HepG2 (cell line): ENCODE data around the gene PGAP3. TPM values are rescaled to one million over a fixed set of nuclear protein-coding genes. Genes with fewer than 3 reads are reported as not detected.

Experiments used
- ARNTL ChIP-seq: sonication (generic); formaldehyde crosslinking; IDR thresholded peaks from 2 replicates; pipeline ENCODE4 v1.4.0; 2020; ENCODE audit warnings: mild to moderate bottlenecking, missing genetic modification reagents
- GATA4 ChIP-seq: sonication (generic); IDR thresholded peaks from 2 replicates; pipeline ENCODE4 v1.6.1; 2016; ENCODE audit warnings: antibody characterized with exemption, low read depth, borderline replicate concordance
- GATAD1 ChIP-seq: IDR thresholded peaks from 2 replicates; pipeline ENCODE4 v1.6.1; 2016; ENCODE audit warnings: missing genetic modification reagents, missing compliant biosample characterization
- HNRNPL ChIP-seq: fragments of 200-400 bp; formaldehyde crosslinking; IDR thresholded peaks from 2 replicates; pipeline ENCODE4 v1.6.1; 2017; ENCODE audit warnings: mild to moderate bottlenecking, low read depth, low read length
- HOXA7 ChIP-seq: sonication (generic); formaldehyde crosslinking; IDR thresholded peaks from 2 replicates; pipeline ENCODE4 v1.8.1; 2022; ENCODE audit warnings: mild to moderate bottlenecking, missing genetic modification reagents, moderate library complexity
- KDM2A ChIP-seq: sonication (generic); formaldehyde crosslinking; IDR thresholded peaks from 2 replicates; pipeline ENCODE4 v1.4.0; 2020; ENCODE audit warnings: low read depth, missing genetic modification reagents, borderline replicate concordance
- MED13 ChIP-seq: sonication (generic); formaldehyde crosslinking; IDR thresholded peaks from 2 replicates; pipeline ENCODE4 v1.5.0; 2020; ENCODE audit warnings: missing genetic modification reagents
- MEIS2 ChIP-seq: sonication (generic); formaldehyde crosslinking; IDR thresholded peaks from 2 replicates; pipeline ENCODE4 v1.9.0; 2021; ENCODE audit warnings: mild to moderate bottlenecking, missing genetic modification reagents
- SIX1 ChIP-seq: sonication (generic); formaldehyde crosslinking; IDR thresholded peaks from 2 replicates; pipeline ENCODE4 v1.4.0; 2020; ENCODE audit warnings: missing genetic modification reagents, borderline replicate concordance
- SMC3 ChIP-seq: IDR thresholded peaks from 2 replicates; pipeline ENCODE4 v1.6.1; 2011; ENCODE audit warnings: low read length, improper control_type of control experiment
- SNAPC2 ChIP-seq: sonication (generic); formaldehyde crosslinking; IDR thresholded peaks from 2 replicates; pipeline ENCODE4 v1.8.1; 2022; ENCODE audit warnings: mild to moderate bottlenecking, missing genetic modification reagents
- SP2 ChIP-seq: sonication (generic); formaldehyde crosslinking; IDR thresholded peaks from 2 replicates; pipeline ENCODE4 v1.5.1; 2020; ENCODE audit warnings: mild to moderate bottlenecking, missing genetic modification reagents
- TBX2 ChIP-seq: sonication (generic); formaldehyde crosslinking; IDR thresholded peaks from 2 replicates; pipeline ENCODE4 v1.5.0; 2020; ENCODE audit warnings: missing genetic modification reagents, mild to moderate bottlenecking, borderline replicate concordance
- TCF12 ChIP-seq, 2 experiments: fragments of 450-650 bp in 1 of 2; sonication (generic) in 1 of 2; formaldehyde crosslinking in 1 of 2; IDR thresholded peaks; 2 replicates each; pipeline versions ENCODE4 v1.6.1 to v1.8.0; 2017 to 2022; ENCODE audit warnings: antibody characterized with exemption in 1 of 2, mild to moderate bottlenecking in 1 of 2, missing genetic modification reagents in 1 of 2, moderate library complexity in 1 of 2
- ZFP41 ChIP-seq: sonication (generic); formaldehyde crosslinking; IDR thresholded peaks from 2 replicates; pipeline ENCODE4 v1.4.0; 2020; ENCODE audit warnings: mild to moderate bottlenecking, missing genetic modification reagents, borderline replicate concordance
- ZFP62 ChIP-seq: sonication (generic); formaldehyde crosslinking; IDR thresholded peaks from 2 replicates; pipeline ENCODE4 v1.4.0; 2020; ENCODE audit warnings: missing genetic modification reagents
- ZNF317 ChIP-seq: sonication (generic); formaldehyde crosslinking; IDR thresholded peaks from 2 replicates; pipeline ENCODE4 v1.5.0; 2020; ENCODE audit warnings: mild to moderate bottlenecking, missing genetic modification reagents
- ZNF468 ChIP-seq: sonication (generic); formaldehyde crosslinking; IDR thresholded peaks from 2 replicates; pipeline ENCODE4 v1.8.0; 2022; ENCODE audit warnings: mild to moderate bottlenecking, moderate library complexity, missing genetic modification reagents
- ZNF709 ChIP-seq: sonication (generic); formaldehyde crosslinking; IDR thresholded peaks from 2 replicates; pipeline ENCODE4 v1.5.0; 2020; ENCODE audit warnings: mild to moderate bottlenecking, missing genetic modification reagents
- polyA plus RNA-seq, 8 experiments: library from polyadenylated mRNA; depleted of rRNA in 3 of 8; stranded (reverse) in 7 of 8; unstranded in 1 of 8; fragments of >200 nt; fragmentation: Illumina TruSeq in 4 of 8; extraction: Trizol in 4 of 8; gene quantifications; 2 replicates each; pipeline versions ENCODE4 v1.2.1 to v1.2.3, GENCODE V29; 2011 to 2016; ENCODE audit warnings: low read depth in 4 of 8, missing spikeins in 1 of 8, mixed read lengths in 1 of 8; ENCODE audit not compliant: insufficient read depth in 1 of 8
- total RNA-seq, 5 experiments: library from RNA; depleted of rRNA; stranded (reverse); fragments of >200 nt; fragmentation: Illumina TruSeq; extraction: Trizol; gene quantifications; 2 replicates each; pipeline ENCODE4 v1.2.3, GENCODE V29; 2016; ENCODE audit warnings: low read depth in 1 of 5
- TF ChIP-seq, protein P1 (sequence below): sonication (generic); formaldehyde crosslinking; IDR thresholded peaks from 2 replicates; pipeline ENCODE4 v1.4.0; 2020; ENCODE audit warnings: missing genetic modification reagents, borderline replicate concordance
- TF ChIP-seq, protein P2 (sequence below): sonication (generic); formaldehyde crosslinking; IDR thresholded peaks from 2 replicates; pipeline ENCODE4 v1.4.0; 2020; ENCODE audit warnings: missing genetic modification reagents
- TF ChIP-seq, protein P3 (sequence below): IDR thresholded peaks from 2 replicates; pipeline ENCODE4 v1.6.1; 2016; ENCODE audit warnings: missing biosample characterization, missing genetic modification reagents, low read depth

The PGAP3 gene
- total and polyA plus RNA-seq, 2 of the 13 experiments (the other 11 are each of a cell fraction or from before 2014, with no cell fraction given): 11.9 to 14.6 TPM

DNA sequence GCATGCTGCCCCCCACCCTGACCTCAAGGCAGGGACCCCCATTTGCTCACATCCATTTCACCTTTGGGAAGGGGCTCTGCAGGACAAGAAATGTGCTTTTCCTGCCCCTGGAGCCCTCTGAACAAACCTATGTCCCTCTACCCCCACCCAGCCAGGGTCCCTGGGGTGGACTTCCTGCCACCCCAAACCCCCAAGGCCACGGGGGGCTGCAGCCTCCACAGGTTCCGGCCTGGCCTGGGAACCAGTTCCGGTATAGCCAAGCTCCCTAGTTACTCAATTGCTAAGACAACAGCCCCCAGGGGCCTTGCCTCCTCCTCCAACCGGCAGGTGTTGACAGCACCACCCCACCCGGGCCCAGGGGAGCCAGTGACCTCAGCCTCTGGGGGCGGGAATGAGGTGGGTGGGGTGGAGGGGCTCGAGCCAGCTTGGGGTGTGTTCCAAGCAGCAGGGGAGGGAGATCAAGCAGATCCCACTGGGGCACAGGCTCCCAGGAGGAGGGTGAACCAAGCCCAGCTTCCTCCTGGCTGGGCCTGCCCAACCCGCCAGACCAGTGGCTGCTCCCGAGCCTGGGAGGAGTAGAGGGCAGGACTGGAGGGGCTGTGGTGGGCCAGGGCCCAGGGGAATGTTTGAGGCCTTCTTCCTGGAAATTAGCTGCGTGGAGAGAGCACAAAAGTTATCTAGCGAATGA lies 13.0 kb downstream of the PGAP3 start (continued):
- TF ChIP-seq ZFP62: no peak
- TF ChIP-seq ZNF468 (CRISPR knock-in tag): no peak
- TF ChIP-seq SMC3: no peak
- TF ChIP-seq SIX1 (CRISPR knock-in tag): no peak
- no peak for TF ChIP-seq TCF12 (IDR thresholded peaks at IDR 0.05)
- no peak for TF ChIP-seq TCF12 (CRISPR knock-in tag; IDR thresholded peaks at IDR 0.05)
- TF ChIP-seq, protein P1, sequence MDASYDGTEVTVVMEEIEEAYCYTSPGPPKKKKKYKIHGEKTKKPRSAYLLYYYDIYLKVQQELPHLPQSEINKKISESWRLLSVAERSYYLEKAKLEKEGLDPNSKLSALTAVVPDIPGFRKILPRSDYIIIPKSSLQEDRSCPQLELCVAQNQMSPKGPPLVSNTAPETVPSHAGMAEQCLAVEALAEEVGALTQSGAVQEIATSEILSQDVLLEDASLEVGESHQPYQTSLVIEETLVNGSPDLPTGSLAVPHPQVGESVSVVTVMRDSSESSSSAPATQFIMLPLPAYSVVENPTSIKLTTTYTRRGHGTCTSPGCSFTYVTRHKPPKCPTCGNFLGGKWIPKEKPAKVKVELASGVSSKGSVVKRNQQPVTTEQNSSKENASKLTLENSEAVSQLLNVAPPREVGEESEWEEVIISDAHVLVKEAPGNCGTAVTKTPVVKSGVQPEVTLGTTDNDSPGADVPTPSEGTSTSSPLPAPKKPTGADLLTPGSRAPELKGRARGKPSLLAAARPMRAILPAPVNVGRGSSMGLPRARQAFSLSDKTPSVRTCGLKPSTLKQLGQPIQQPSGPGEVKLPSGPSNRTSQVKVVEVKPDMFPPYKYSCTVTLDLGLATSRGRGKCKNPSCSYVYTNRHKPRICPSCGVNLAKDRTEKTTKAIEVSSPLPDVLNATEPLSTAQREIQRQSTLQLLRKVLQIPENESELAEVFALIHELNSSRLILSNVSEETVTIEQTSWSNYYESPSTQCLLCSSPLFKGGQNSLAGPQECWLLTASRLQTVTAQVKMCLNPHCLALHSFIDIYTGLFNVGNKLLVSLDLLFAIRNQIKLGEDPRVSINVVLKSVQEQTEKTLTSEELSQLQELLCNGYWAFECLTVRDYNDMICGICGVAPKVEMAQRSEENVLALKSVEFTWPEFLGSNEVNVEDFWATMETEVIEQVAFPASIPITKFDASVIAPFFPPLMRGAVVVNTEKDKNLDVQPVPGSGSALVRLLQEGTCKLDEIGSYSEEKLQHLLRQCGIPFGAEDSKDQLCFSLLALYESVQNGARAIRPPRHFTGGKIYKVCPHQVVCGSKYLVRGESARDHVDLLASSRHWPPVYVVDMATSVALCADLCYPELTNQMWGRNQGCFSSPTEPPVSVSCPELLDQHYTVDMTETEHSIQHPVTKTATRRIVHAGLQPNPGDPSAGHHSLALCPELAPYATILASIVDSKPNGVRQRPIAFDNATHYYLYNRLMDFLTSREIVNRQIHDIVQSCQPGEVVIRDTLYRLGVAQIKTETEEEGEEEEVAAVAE (CRISPR knock-in tag): no peak
- peak; percentile 69; the same call in 1 of the 2 replicates for TF ChIP-seq ARNTL (CRISPR knock-in tag)
- TF ChIP-seq GATAD1 (CRISPR knock-in tag): 0 out of 2 replicates have a peak, but pooled peaks have one; percentile 9
- TF ChIP-seq SP2 (CRISPR knock-in tag): no peak
- no peak for TF ChIP-seq ZFP41 (CRISPR knock-in tag)
- TF ChIP-seq TBX2 (CRISPR knock-in tag): peak; percentile 53; the same call in 1 of the 2 replicates
- 0 out of 2 replicates have a peak, but pooled peaks have one; percentile 21 for TF ChIP-seq HNRNPL
- no peak; the same call in 1 of the 2 replicates for TF ChIP-seq MED13 (CRISPR knock-in tag)
- TF ChIP-seq MEIS2 (CRISPR knock-in tag): peak; percentile 26; the same call in 1 of the 2 replicates
- TF ChIP-seq, protein P2, sequence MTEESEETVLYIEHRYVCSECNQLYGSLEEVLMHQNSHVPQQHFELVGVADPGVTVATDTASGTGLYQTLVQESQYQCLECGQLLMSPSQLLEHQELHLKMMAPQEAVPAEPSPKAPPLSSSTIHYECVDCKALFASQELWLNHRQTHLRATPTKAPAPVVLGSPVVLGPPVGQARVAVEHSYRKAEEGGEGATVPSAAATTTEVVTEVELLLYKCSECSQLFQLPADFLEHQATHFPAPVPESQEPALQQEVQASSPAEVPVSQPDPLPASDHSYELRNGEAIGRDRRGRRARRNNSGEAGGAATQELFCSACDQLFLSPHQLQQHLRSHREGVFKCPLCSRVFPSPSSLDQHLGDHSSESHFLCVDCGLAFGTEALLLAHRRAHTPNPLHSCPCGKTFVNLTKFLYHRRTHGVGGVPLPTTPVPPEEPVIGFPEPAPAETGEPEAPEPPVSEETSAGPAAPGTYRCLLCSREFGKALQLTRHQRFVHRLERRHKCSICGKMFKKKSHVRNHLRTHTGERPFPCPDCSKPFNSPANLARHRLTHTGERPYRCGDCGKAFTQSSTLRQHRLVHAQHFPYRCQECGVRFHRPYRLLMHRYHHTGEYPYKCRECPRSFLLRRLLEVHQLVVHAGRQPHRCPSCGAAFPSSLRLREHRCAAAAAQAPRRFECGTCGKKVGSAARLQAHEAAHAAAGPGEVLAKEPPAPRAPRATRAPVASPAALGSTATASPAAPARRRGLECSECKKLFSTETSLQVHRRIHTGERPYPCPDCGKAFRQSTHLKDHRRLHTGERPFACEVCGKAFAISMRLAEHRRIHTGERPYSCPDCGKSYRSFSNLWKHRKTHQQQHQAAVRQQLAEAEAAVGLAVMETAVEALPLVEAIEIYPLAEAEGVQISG: peak; percentile 67
- TF ChIP-seq, protein P3, sequence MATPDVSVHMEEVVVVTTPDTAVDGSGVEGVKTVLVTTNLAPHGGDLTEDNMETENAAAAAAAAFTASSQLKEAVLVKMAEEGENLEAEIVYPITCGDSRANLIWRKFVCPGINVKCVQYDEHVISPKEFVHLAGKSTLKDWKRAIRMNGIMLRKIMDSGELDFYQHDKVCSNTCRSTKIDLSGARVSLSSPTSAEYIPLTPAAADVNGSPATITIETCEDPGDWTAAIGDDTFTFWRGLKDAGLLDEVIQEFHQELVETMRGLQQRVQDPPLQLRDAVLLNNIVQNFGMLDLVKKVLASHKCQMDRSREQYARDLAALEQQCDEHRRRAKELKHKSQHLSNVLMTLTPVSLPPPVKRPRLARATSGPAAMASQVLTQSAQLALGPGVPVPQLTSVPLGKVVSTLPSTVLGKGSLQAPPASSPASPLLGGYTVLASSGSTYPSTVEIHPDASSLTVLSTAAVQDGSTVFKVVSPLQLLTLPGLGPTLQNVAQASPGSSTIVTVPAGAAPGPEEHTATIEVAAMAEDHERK (CRISPR knock-in tag): no peak
- peak; percentile 63; the same call in 1 of the 2 replicates for TF ChIP-seq ZNF317 (CRISPR knock-in tag)
- TF ChIP-seq HOXA7 (CRISPR knock-in tag): no peak
- TF ChIP-seq KDM2A (CRISPR knock-in tag): peak; percentile 57; the same call in 1 of the 2 replicates
- no peak for TF ChIP-seq SNAPC2
- no peak for TF ChIP-seq GATA4
- no peak for TF ChIP-seq ZNF709 (CRISPR knock-in tag)
